HG02678 (cell line): Measurements from ENCODE around the gene SPRYD3.

ENCODE experiments used
- ATAC-seq: cut with Tn5 transposase; IDR thresholded peaks from one replicate; pipeline ENCODE4 v1.9.1; 2021; ENCODE audit warnings: mild to moderate bottlenecking, moderate library complexity; ENCODE audit not compliant: unreplicated experiment

The SPRYD3 gene

GRCh38 chr12:53063708-53064612 lies 15.2 kb downstream of the SPRYD3 start:
- ATAC-seq, result no peak

GRCh38 chr12:53062977-53063707 lies 16.0 kb downstream of the SPRYD3 start:
- no peak for ATAC-seq

- no peak for ATAC-seq
Measured at GRCh38 chr12:53062011-53062961, 16.9 kb downstream of the SPRYD3 start.

- no peak for ATAC-seq
Measured at GRCh38 chr12:53061404-53062010, 17.7 kb downstream of the SPRYD3 start.

GRCh38 chr12:53060721-53061276 lies 18.4 kb downstream of the SPRYD3 start:
- no peak for ATAC-seq

GRCh38 chr12:53060064-53060720 lies 19.0 kb downstream of the SPRYD3 start:
- ATAC-seq, result no peak

GRCh38 chr12:53059434-53060063 lies 19.6 kb downstream of the SPRYD3 start:
- no peak for ATAC-seq

- ATAC-seq, result no peak
Measured at GRCh38 chr12:53058674-53059433, 20.3 kb downstream of the SPRYD3 start.

- ATAC-seq, result no peak
Measured at GRCh38 chr12:53057816-53058500, 21.2 kb downstream of the SPRYD3 start.

GRCh38 chr12:53056901-53057300 lies 22.3 kb downstream of the SPRYD3 start:
- ATAC-seq, result no peak

GRCh38 chr12:53056296-53056695 lies 22.9 kb downstream of the SPRYD3 start:
- ATAC-seq, result no peak

- ATAC-seq, result no peak
Measured at GRCh38 chr12:53055471-53056266, 23.5 kb downstream of the SPRYD3 start.

- peak; percentile 94 for ATAC-seq
Measured at GRCh38 chr12:53054112-53054878, 24.9 kb downstream of the SPRYD3 start.

- no peak for ATAC-seq
Measured at GRCh38 chr12:53053218-53054111, 25.7 kb downstream of the SPRYD3 start.
